HG03064 (cell line): ENCODE results near the gene PAX4.

ENCODE experiments used
- ATAC-seq: cut with Tn5 transposase; IDR thresholded peaks from one replicate; pipeline ENCODE4 v1.9.1; 2021; ENCODE audit warnings: low read depth; ENCODE audit not compliant: unreplicated experiment

PAX4 gene

DNA sequence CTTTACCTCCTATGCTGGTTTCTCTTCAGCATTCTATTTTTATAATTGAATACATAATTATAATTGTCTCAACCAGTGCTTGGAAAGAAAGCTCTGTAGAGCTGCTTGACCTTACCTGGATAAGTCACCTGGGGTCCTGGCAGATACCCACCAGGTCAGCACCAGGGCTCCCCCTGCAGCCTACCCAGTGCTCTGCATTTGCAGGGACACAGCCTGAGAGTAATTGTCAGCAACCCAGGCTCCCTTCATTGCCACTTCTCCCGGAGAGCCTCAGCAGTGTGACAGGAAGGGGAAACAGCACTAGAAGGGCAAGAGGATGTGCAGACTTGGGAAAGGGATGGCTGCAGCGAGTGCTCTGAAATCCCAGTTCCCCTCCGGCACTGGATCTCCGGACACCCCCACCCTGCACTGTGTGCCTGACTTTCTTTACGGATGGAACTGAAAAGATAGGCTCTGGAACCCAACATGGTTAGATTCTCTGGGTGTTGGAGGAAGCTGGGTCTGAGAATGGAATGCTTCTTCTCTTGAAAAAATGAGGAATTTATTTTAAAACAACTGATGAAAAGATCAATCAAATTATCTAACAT lies 11.4 kb upstream of the PAX4 start:
- ATAC-seq = no peak

DNA sequence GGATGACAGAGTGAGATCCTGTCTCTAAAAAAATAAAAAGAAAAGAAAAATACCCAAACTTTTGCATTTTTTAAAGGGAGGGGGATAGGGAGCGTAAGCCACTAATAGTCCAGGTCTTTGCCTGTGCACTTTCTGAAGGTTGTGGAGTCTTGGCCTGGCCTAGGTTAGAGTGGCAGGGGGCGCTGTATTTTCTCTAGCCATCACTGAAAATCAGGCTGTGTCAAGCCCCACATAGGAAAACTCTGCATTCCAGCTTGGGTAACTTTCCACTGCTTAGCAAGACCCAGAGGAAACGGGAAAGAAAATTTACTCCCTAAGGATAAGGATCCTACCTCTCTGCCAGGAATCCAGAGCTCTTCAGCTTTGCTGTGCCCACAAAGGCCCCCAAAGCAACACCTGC lies 10.5 kb upstream of the PAX4 start:
- ATAC-seq = no peak

DNA sequence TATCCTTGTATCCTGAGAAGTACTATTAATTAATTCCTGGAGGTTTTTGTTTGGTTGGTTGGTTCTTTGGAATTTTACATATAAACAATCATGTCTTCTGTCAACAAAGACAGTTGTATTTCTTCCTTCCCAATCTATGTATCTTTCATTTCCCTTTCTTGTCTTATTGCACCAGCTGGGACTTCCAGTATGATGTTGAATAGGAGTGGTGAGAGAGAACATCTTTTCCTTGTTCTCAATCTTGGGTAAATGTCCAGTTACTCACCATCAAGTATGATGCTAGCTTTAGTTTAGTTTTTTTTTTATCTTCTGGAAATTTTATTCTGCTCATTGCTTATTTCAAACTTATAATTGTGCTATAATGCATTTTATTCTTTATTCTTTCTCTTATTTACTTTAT lies 7.4 kb upstream of the PAX4 start:
- ATAC-seq = no peak

DNA sequence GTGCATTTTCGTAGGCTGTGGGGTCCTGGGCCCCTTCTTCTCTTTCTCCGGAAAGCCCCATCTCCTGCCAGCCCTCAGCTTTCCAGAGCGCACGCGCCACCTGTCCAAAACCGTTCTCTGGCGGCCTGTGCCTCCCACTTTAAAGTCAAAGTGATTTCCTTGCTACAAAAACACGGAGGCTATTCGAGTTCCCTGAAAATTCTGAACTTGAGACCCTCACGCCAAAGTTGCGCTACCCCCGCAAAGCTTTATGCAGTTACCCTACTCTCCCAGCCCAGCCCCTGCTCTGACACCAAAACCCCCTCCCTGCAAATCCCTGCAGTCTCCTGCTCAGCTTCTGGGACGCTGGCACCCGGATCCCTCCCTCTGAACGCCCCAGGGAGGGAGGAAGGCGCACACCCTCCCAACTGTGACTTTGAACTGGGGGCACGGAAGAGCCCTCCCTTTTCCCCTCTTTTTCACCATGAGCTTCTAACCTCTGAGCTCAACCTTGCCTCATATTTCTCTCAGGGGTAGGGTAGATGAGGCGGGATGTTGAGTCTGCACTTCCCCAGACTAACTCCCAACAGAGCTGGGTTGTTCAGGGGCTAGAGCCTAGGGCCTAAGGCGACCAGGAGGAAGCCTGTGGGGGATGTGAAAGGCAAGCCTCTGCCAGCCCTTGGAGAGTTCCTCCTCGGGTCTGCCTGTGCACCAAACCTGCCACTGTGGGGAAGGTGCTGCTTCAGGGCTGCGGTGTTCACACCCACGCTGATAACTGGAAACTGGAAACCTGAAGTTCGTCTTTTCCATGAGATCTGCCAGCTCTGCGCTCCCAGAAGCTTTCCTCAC lies 2.7 kb upstream of the PAX4 start:
- ATAC-seq = no peak

DNA sequence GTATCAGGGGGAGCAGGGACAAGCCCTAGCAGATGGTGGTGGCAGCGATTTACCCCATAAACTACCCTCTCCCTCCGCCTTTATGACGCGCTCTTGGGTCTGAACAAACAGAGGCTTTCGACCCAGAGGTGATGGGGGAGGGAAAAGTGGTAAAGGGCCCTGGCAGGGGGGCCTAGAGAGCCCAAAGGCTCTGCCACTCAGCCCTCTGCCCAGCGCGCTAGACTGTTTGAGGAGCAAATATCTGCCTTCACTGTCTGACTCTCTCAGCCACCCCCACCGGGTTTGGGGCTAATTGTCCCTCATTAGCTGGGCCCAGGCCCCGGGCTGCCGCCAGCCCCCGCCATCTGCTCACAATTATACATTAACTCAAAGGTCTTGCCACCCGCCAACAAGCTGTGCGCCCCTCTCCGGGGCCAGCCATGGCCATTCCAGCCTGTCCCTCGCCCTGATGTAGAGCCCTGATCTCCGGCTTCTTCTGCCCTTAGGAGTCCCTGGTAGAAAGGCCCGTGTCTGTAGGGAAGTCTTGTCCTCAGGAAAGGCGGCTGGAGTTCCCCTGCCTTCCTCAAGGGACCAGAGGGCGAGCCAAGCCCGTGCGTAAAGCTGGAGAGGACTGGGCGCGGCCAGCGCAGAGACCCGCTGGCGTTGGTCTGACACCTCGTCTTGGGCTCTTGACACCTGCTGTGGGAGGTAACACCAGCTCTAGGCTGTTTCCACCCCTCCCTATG lies 1.9 kb upstream of the PAX4 start:
- no peak for ATAC-seq

DNA sequence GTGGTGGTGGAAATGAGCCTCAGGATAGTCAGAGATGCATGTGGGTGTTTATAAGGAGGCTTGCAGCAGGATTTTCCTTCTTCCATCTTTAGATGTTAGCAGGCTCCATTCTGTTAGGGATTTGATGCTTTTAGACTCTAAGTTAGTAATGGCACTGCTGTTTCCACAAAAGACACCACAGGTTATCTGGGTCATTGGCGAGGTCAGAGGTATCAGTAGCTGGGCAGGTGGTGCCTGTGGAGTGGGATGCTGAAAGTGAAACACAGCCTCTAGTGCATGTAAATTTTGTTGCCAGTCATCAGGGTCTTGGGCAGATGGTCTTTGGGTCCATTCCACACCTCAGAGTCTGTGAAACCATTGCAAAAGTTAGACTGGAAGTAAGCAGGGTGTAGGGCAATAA lies 833 bp upstream of the PAX4 start:
- ATAC-seq = no peak

DNA sequence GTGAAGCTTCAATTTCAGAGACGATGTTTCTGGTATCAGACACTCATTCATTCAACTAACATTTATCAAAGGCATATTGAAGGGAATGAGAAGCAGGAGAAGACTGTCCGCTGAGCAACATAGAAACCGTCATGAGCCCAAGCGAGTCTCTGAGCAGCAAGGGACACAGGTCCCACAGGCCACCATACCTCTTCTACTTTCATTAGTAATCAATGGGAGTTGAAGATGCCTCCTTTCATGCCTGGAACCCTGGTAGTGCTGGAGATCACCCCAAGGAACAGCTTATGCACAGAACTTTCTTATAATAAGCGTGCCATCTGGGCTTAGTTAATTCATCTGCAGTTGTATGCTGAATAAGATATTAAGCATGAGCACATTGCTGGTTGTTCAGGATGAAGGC lies 1.2 kb downstream of the PAX4 start:
- ATAC-seq = no peak

DNA sequence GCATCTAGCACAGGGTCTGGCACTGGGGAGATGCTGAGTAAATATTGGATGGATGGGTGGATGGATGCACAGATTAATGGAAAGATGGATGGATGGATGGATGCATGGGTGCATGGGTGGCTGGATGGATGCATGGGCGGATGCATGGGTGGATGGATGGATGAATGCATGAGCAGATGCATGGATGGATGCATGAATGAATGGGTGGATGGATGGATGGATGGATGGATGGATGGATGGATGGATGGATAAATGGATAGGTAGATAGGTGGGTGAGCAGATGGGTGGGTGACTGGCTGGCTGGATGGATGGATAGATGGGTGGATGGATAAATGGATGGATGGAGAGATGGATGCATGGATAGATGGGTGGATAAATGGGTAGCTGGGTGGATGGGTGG lies 5.7 kb downstream of the PAX4 start:
- ATAC-seq = no peak

DNA sequence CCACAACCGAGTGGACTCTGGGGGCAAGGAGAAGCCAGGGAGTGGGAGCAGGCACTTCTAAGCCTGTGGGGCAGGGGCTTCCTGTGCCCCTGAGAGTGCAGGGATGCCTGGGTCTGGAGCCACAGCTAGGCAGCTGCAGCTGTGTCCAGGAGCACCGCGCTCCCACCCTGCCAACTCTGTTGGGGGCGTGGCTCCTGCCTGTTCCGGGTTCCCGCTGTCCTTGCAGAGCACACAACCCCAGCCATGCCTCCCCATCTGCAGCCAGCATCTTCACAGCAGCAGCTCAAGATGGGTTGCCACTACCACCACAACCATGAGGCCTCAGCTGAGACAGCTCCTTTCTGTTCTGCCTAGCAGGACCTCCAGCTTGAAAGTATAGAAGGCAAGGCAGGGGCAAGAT lies 8.6 kb downstream of the PAX4 start:
- no peak for ATAC-seq

DNA sequence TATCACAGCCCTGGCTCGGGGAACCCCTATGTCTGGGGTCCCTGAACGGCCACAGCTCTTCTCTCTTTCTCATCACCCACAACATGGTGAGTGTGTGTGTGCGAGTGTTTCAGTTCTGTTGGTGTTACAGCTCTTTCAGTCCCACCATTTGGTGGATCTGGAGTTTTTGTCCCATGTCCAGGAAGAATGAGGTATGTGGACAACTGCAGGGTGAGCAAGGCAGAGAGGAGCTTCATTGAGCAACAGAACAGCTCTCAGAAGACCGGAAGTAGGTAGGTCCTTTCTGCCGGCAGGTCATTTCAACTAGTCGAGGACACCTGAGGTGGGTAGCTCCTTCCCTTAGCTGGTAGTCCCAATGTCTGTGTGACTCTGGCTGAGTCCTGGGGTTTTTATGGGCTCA lies 9.5 kb downstream of the PAX4 start:
- ATAC-seq = no peak

DNA sequence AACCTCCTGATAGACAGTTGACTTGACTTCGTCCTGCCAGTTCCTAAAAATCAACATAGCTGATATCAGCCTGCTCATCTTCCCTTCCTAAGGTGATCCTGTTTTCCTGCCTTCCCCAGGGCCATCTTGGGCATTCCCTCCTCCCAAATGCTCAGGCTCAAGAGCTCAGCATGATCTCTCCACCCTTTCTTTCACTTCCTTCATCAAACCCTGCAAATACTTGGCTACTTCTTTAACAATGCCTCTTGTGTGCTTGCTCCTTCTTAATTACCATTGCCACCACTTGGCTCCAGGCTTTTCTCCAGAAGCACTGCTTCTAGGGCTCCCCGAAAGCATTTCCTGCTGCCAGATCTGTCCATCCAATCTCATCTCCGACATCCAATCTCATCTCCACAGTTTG lies 17.1 kb downstream of the PAX4 start:
- no peak for ATAC-seq

DNA sequence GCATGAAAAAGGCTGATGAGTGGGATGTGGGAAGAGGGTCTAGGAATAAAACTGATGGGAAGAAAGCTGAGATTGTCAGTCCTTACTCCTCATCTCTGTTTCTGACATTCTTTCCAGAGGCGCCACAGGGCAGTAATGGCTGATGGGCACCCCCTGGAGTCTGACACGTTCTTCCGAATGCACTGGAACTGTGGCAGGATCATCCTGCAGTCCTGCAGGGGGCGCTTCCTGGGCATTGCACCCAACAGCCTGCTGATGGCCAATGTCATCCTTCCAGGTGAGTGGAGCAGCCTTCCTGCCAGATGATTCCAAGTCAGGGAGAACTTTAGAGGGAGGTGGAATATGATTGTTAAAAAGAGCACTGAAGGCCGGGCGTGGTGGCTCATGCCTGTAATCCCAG lies 19.6 kb downstream of the PAX4 start:
- no peak for ATAC-seq

DNA sequence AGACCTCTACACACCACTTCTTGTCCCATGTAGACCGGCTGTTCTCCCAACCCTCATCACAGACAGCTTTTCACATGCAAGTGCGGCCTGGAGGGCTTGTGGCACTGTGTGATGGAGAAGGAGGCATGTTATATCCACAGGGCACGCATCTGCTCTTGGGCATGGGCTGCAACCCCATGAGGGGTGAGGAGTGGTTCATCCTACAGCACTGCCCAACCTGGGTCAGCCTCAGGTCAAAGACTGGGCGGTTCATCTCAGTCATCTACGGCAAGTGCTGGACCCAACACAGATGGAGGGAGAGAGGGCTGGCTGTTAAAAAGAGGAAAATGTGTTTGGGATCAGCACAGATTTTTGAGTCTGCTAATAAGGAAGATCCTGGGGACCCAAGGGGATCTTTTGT lies 22.2 kb downstream of the PAX4 start:
- no peak for ATAC-seq

DNA sequence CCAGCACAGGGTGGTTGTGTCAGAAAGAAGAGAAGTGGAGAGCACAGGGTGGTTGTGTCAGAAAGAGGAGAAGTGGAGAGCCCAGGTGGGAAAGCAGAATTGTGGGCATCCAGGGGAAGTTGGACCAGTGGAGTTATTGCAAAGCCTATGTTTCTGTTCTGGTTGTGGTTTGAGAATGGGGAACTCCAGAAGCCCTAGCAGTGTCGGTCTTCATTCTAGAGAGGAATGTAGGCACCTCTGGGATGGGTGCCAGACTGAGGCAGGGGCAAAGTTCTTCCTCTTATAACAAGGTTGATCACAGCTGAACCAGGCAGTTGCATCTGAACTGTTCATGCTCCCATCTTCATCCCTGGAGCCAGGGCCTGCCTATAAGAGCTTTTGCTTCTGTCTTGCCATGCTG lies 23.5 kb downstream of the PAX4 start:
- no peak for ATAC-seq

DNA sequence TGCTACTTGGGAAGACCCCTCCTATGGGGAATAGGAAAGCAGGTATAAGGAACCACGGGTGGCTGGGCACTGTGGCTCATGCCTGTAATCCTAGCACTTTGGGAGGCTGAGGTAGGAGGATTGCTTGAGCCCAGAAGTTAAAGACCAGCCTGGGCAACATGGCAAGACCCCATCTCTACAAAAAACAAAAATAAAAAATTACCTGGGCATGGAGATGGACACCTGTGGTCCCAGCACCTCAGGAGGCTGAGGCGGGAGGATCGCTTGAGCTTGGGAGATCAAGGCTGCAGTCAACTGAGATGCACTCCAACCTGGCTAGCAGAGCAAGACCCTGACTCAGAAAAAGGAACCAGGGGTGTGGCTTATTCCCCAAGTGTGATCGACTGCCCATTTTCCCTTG lies 25.4 kb downstream of the PAX4 start:
- ATAC-seq = no peak

DNA sequence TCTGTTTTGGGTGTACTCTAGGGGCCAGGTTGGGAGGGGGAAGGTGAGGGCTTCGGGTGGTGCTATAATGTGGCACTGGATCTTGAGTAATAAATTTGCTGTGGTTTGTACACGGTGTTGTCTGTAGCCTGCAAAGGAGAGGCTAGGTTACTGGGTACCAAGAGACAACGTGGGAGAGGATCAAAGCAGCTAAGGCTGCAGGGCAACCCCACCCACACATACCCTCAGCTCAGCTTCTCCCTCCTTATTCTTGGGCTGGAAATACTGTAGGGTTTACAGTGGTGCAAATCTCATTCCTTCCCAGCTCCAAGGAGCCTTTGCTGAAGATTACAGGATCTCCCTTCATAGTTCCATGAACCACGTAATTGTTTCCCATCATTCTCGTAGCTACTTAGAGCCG lies 26.4 kb downstream of the PAX4 start:
- no peak for ATAC-seq

DNA sequence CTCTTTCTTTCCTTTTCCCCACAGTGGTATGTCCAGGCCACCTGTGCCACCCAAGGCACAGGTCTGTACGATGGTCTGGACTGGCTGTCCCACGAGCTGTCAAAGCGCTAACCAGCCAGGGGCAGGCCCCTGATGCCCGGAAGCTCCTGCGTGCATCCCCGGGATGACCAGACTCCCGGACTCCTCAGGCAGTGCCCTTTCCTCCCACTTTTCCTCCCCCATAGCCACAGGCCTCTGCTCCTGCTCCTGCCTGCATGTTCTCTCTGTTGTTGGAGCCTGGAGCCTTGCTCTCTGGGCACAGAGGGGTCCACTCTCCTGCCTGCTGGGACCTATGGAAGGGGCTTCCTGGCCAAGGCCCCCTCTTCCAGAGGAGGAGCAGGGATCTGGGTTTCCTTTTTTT lies 26.8 kb downstream of the PAX4 start:
- no peak for ATAC-seq

DNA sequence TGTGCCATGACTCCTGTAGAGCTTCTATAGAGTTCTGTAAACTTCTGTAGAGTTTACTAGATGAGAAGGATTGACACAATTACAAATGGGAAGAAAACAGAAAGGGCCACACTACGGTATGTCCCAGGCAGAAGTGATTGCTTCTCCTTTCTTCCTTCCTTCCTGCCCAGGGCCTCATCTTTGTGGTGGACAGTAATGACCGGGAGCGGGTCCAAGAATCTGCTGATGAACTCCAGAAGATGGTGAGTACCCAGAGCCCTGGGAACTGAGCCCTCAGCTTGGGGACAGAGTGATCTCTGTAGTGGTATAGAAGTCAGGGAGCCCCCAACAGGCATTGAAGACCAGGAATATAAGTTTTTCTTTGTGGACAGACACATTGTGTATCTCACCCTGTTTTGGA lies 28.0 kb downstream of the PAX4 start:
- ATAC-seq = no peak

DNA sequence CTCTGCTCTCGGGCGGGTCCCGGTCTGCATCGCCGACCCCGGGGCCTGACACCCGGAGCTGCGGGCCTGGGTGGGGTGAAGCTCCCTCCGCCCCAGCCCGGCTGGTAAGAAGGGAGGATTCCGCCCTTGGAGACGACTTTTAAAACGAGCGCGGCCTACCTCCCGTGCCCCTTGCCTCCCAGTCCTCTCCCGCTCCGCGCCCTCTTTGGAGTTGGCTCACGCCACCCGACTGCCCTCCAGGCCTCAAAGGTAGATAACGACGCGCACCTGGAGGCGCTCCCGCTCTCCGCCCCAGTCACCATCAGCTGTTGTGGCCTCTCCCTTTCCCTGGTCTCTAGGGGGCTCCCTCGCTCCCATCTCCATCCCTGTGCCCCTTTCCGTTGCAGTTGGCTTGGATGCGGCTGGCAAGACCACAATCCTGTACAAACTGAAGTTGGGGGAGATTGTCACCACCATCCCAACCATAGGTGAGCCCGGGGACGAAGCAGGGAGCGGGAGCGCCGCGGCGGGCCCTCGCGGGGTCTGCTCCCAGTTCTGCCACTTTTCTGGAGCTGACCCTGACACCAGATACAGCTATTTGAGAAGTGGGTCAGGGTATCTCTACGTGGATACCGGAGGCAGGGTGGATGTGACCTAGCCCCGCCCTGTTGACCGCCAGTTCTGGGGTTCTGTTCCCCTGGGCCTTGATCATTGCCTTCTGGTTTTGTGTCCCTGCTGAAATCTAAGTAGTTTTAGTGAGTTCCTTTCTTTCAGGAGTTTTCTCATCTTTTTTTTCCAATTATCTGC lies 29.1 kb downstream of the PAX4 start:
- peak; percentile 23 for ATAC-seq

DNA sequence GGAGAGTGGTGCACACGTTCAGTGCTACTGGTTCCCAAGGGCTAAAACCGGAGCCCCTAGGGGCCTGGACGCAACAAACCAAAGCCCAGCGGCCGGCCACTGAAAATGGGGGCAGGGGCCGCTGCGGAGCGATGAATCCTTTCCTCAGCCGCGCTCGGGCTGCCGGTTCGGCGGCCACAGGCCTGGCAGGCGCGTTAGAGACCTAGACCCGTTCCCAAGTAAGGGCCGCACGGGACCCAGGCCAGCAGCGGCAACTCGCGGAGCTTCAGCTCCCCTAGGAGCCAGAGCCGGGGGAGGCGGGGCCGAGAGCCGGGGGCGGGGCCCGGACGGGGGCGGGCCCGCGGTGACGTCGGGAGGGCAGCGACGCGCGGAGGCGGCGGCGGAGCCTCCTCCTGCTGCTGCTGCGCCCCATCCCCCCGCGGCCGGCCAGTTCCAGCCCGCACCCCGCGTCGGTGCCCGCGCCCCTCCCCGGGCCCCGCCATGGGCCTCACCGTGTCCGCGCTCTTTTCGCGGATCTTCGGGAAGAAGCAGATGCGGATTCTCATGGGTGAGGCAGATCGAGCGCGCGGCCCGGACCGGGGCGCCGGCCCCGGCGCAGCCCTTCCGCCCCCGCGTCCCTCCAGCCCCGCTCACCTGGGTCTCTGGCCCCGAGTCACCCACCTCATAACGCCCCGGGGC lies 29.8 kb downstream of the PAX4 start, which contains the start of gene ARF5:
Gene ARF5, plus strand, starts transcription at position 393 of the 678 bp plus-strand sequence. Its CDS starts 88 bp downstream, at position 481.
- ATAC-seq = peak; percentile 78

DNA sequence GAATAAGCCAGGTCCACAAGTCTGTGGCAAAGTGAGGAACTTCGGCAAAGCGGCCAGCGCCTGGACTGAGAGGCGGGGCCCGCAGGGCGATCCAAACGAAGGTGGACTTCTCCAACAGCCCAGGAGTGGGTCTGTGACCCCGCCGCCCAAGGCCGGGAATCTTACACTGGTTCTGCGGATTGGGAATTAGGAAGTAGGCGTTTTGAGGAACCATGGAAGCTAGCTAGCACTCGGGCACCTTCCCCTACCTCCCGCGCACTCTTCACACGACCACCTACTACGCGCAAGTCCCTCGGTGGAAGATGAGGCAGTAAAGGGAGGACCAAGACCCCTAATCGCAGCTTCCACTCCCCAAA lies 30.3 kb downstream of the PAX4 start:
- no peak for ATAC-seq
